ENCODE results near the gene CDT1. TPM values are rescaled to one million over a fixed set of nuclear protein-coding genes. Genes with fewer than 3 reads are reported as not detected.

Gene CDT1
- total RNA-seq, 1 experiment from 2014 or later, result 97.7 TPM

- Histone ChIP-seq H3K36me3 (ENCODE audit: control insufficient read depth, insufficient read depth, low read length) (peaks cover 17% of the 10 kb centered on the region), H3K9me3 (no peaks in the 10 kb centered on the region), H3K4me3 (ENCODE audit: low read depth, low read length) (peak within 1 kb of the TSS; percentile 96), H3K27me3 (replicated peaks; ENCODE audit: control insufficient read depth, insufficient read depth, low read length) (no peaks in the 10 kb centered on the region), H3K4me1 (peaks cover 15% of the 10 kb centered on the region)
- peak within 1 kb of the TSS; percentile 98 for H3K27ac Mint-ChIP-seq (ENCODE audit: unreplicated experiment)
- H3K36me3 Mint-ChIP-seq (ENCODE audit: insufficient read depth, unreplicated experiment), result peaks cover 86% of the 10 kb centered on the region
- no peaks in the 10 kb centered on the region for H3K4me1 Mint-ChIP-seq (ENCODE audit: low read depth, unreplicated experiment)
- intact Hi-C loops (cut with micrococcal nuclease; ENCODE audit: unreplicated experiment), result loop anchor here (1.0 kb wide), 2 partner anchors 8 to 45 kb away; partner anchors contain the start of gene TRAPPC2L
- no peaks in the 10 kb centered on the region for H3K27me3 Mint-ChIP-seq (ENCODE audit: insufficient read depth, unreplicated experiment)
- CTCF ChIA-PET, result interaction anchor here (0.6 to 3.1 kb wide), 6 partner anchors 9 to 115 kb away, joined by 3 to 29 read pairs (median 5); partner anchors contain the start of genes GALNS, PIEZO1 and TRAPPC2L
- peak in 1 of 2 experiments; percentile 19 for TF ChIP-seq CTCF (IDR thresholded peaks at IDR 0.05; ENCODE audit: insufficient read depth in 1 of 2, low read depth in 1 of 2, low read length in 1 of 2, severe bottlenecking in 1 of 2, unreplicated experiment in 1 of 2)
- H3K9me3 Mint-ChIP-seq (ENCODE audit: unreplicated experiment), result no peaks in the 10 kb centered on the region
- POLR2A ChIA-PET, result interaction anchor here (0.6 to 2.5 kb wide), 5 partner anchors 45 to 429 kb away, joined by 3 to 13 read pairs (median 3); partner anchors contain the start of genes GALNS, TRAPPC2L and ZNF778
- peak; percentile 97 to 99 for DNase-seq
- TSS peak; percentile 15 for BruUV-seq (replicated peaks)
- H3K4me3 Mint-ChIP-seq (ENCODE audit: unreplicated experiment), result peak within 1 kb of the TSS; percentile 97
Observed at GRCh38 chr16:88811769-88812512, 8.4 kb downstream of the CDT1 start, which contains the start of gene APRT. APRT (minus strand) TSS chr16:88811928; CDS start chr16:88811899, 29 bp downstream.

DNA sequence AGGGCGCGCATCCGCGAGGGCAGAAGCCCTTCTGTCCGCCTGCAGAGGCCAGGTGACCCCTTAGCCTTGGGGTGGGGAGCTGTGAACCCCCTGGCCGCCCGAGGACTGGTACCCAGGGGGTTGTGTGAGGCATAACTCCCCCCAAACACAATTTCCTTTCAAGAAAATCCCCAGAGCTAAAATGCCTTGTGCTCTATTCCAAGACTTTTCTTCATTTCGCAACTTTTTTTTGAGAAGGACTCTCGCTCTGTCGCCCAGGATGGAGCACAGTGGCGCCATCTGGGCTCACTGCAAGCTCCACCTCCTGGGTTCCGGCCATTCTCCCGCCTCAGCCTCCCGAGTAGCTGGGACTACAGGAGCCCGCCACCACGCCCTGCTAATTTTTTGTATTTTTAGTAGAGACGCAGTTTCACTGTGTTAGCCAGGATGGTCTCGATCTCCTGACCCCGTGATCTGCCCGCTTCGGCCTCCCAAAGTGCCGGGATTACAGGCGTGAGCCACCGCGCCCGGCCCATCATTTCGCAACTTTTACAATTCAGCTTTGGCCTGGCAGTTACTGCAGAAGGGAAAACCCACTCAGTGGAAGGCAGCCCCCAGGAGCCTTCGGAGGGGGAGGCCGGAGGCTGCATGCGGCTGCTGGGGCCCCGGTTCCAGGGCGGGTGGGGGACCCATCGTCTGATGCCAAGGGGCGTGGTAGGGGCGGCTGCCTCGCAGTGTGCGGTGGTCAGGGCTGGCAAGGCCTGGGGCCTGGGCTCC is 9.1 kb downstream of the CDT1 start:
- peak in 1 of 2 experiments; percentile 75 for DNase-seq
- no TSS peak for BruUV-seq (replicated peaks)
- H3K27me3 ChIP-seq (replicated peaks; ENCODE audit: control insufficient read depth, insufficient read depth, low read length), result no peaks in the 10 kb centered on the region
- H3K4me3 Mint-ChIP-seq (ENCODE audit: unreplicated experiment), result peak overlapping the region; percentile 97
- H3K36me3 Mint-ChIP-seq (ENCODE audit: insufficient read depth, unreplicated experiment), result peaks cover 86% of the 10 kb centered on the region
- no peaks in the 10 kb centered on the region for H3K9me3 ChIP-seq
- no peaks in the 10 kb centered on the region for H3K9me3 Mint-ChIP-seq (ENCODE audit: unreplicated experiment)
- H3K27ac Mint-ChIP-seq (ENCODE audit: unreplicated experiment), result peak overlapping the region; percentile 98
- H3K36me3 ChIP-seq (ENCODE audit: control insufficient read depth, insufficient read depth, low read length), result peaks cover 13% of the 10 kb centered on the region
- CTCF ChIA-PET, result interaction anchor here (0.6 to 2.9 kb wide), 5 partner anchors 10 to 114 kb away, joined by 3 to 15 read pairs (median 5); partner anchors contain the start of genes GALNS, PIEZO1 and TRAPPC2L
- peak in 1 of 2 experiments; percentile 9 for TF ChIP-seq CTCF (IDR thresholded peaks at IDR 0.05; ENCODE audit: insufficient read depth in 1 of 2, low read depth in 1 of 2, low read length in 1 of 2, severe bottlenecking in 1 of 2, unreplicated experiment in 1 of 2)
- no peaks in the 10 kb centered on the region for H3K4me1 Mint-ChIP-seq (ENCODE audit: low read depth, unreplicated experiment)
- peak overlapping the region; percentile 96 for H3K4me3 ChIP-seq (ENCODE audit: low read depth, low read length)
- intact Hi-C loops (cut with micrococcal nuclease; ENCODE audit: unreplicated experiment), result loop anchor here (1.0 kb wide), 2 partner anchors 8 to 45 kb away; partner anchors contain the start of gene TRAPPC2L
- H3K27me3 Mint-ChIP-seq (ENCODE audit: insufficient read depth, unreplicated experiment), result no peaks in the 10 kb centered on the region
- peaks cover 15% of the 10 kb centered on the region for H3K4me1 ChIP-seq
- POLR2A ChIA-PET, result interaction anchor here (2.5 kb wide), 1 partner anchor 45 kb away, joined by 13 read pairs; the partner anchor contains the start of genes GALNS and TRAPPC2L
